Mesodermal cell (in vitro differentiated cells): ENCODE measurements around the gene QSER1.

Experiments used
- H3K27ac ChIP-seq: 2 replicates; pipeline ENCODE4 v1.7.0; 2013; ENCODE audit warnings: mild to moderate bottlenecking, low read depth, low read length, moderate library complexity; ENCODE audit not compliant: severe bottlenecking
- H3K36me3 ChIP-seq: 2 replicates; pipeline ENCODE4 v1.7.1; 2013; ENCODE audit warnings: mild to moderate bottlenecking, low read length, moderate library complexity; ENCODE audit not compliant: control insufficient read depth, insufficient read depth
- H3K4me1 ChIP-seq: one replicate; pipeline ENCODE4 v1.7.1; 2013; ENCODE audit warnings: mild to moderate bottlenecking, low read length; ENCODE audit not compliant: insufficient read depth, control insufficient read depth, poor library complexity, severe bottlenecking
- H3K4me3 ChIP-seq: 2 replicates; pipeline ENCODE4 v1.7.0; 2013; ENCODE audit warnings: low read length, control low read depth, mild to moderate bottlenecking; ENCODE audit not compliant: insufficient read depth, poor library complexity, severe bottlenecking; ENCODE audit errors: extremely low read depth
- H3K9me3 ChIP-seq: 2 replicates; pipeline ENCODE4 v1.7.1; 2013; ENCODE audit warnings: mild to moderate bottlenecking, low read length, moderate library complexity; ENCODE audit not compliant: control insufficient read depth
- WGBS, 2 experiments: methylation state at CpG; one replicate each; pipeline ENCODE4 v1.1.5; 2013; ENCODE audit warnings: missing lambda C conversion rate in 2 of 2; ENCODE audit not compliant: insufficient coverage in 2 of 2; 5-methylcytosine and 5-hydroxymethylcytosine counted together

QSER1 gene

GRCh38 chr11:32991427-32991826, 98.8 kb downstream of the QSER1 start:
- H3K36me3 ChIP-seq = no peaks in the 10 kb centered on the region
- H3K9me3 ChIP-seq = no peaks in the 10 kb centered on the region
- no peak overlapping the region for H3K4me3 ChIP-seq
- 86% methylated on average over 3 of the region's 3 CpGs for WGBS, 2 experiments
- no peaks in the 10 kb centered on the region for H3K4me1 ChIP-seq
- no peak overlapping the region for H3K27ac ChIP-seq

- H3K4me3 ChIP-seq = no peak overlapping the region
- no peak overlapping the region for H3K27ac ChIP-seq
- H3K36me3 ChIP-seq = no peaks in the 10 kb centered on the region
- no peaks in the 10 kb centered on the region for H3K9me3 ChIP-seq
- no peaks in the 10 kb centered on the region for H3K4me1 ChIP-seq
Measured at GRCh38 chr11:32991898-32992297, 99.3 kb downstream of the QSER1 start.

- peaks cover 11% of the 10 kb centered on the region for H3K4me1 ChIP-seq
- H3K36me3 ChIP-seq = no peaks in the 10 kb centered on the region
- no peak overlapping the region for H3K4me3 ChIP-seq
- H3K27ac ChIP-seq = no peak overlapping the region
- H3K9me3 ChIP-seq = peaks cover 11% of the 10 kb centered on the region
Measured at GRCh38 chr11:33000181-33000580, 107.6 kb downstream of the QSER1 start.

GRCh38 chr11:33001281-33001680, 108.7 kb downstream of the QSER1 start:
- WGBS, 2 experiments = 73 to 81% methylated on average over 5 to 6 of the region's 6 CpGs
- Histone ChIP-seq H3K27ac (no peak overlapping the region), H3K4me1 (peaks cover 11% of the 10 kb centered on the region), H3K36me3 (no peaks in the 10 kb centered on the region), H3K4me3 (no peak overlapping the region), H3K9me3 (peaks cover 11% of the 10 kb centered on the region)

GRCh38 chr11:33001751-33002542, 109.3 kb downstream of the QSER1 start:
- 89 to 98% methylated on average over 3 to 4 of the region's 8 CpGs for WGBS, 2 experiments
- no peak overlapping the region for H3K27ac ChIP-seq
- peaks cover 11% of the 10 kb centered on the region for H3K4me1 ChIP-seq
- H3K36me3 ChIP-seq = no peaks in the 10 kb centered on the region
- H3K9me3 ChIP-seq = peaks cover 11% of the 10 kb centered on the region
- no peak overlapping the region for H3K4me3 ChIP-seq

- H3K27ac ChIP-seq = no peak overlapping the region
- H3K4me1 ChIP-seq = peaks cover 7% of the 10 kb centered on the region
- H3K36me3 ChIP-seq = no peaks in the 10 kb centered on the region
- no peaks in the 10 kb centered on the region for H3K9me3 ChIP-seq
- H3K4me3 ChIP-seq = no peak overlapping the region
- no CpG with 5 or more reads among the region's 2 CpGs for WGBS, 2 experiments
Measured at GRCh38 chr11:33005175-33005574, 112.6 kb downstream of the QSER1 start.

- H3K9me3 ChIP-seq = no peaks in the 10 kb centered on the region
- H3K4me1 ChIP-seq = no peaks in the 10 kb centered on the region
- no peak overlapping the region for H3K27ac ChIP-seq
- no peak overlapping the region for H3K4me3 ChIP-seq
- no peaks in the 10 kb centered on the region for H3K36me3 ChIP-seq
Measured at GRCh38 chr11:33006010-33006409, 113.4 kb downstream of the QSER1 start.

- Histone ChIP-seq H3K9me3 (no peaks in the 10 kb centered on the region), H3K4me1 (peaks cover 9% of the 10 kb centered on the region), H3K36me3 (no peaks in the 10 kb centered on the region), H3K27ac (no peak overlapping the region), H3K4me3 (no peak overlapping the region)
- 100% methylated on average over 1 of the region's 1 CpG; no CpG with 5 or more reads in 1 of the 2 experiments for WGBS, 2 experiments
Measured at GRCh38 chr11:33013755-33014154, 121.1 kb downstream of the QSER1 start.

- H3K27ac ChIP-seq = peak within 1 kb of the TSS; percentile 71
- H3K4me3 ChIP-seq = peak within 1 kb of the TSS; percentile 56
- WGBS, 2 experiments = 11 to 13% methylated on average over 65 to 66 of the region's 89 CpGs
- H3K36me3 ChIP-seq = no peaks in the 10 kb centered on the region
- no peaks in the 10 kb centered on the region for H3K9me3 ChIP-seq
- peaks cover 9% of the 10 kb centered on the region for H3K4me1 ChIP-seq
Measured at GRCh38 chr11:33015621-33016551, 123.3 kb downstream of the QSER1 start, which contains the start of gene DEPDC7. Gene DEPDC7, plus strand, starts transcription at chr11:33015878. Its CDS starts 78 bp downstream, at chr11:33015956.

GRCh38 chr11:33016654-33017053, 124.0 kb downstream of the QSER1 start:
- peaks cover 9% of the 10 kb centered on the region for H3K4me1 ChIP-seq
- peak overlapping the region; percentile 56 for H3K4me3 ChIP-seq
- peak overlapping the region; percentile 71 for H3K27ac ChIP-seq
- H3K36me3 ChIP-seq = no peaks in the 10 kb centered on the region
- WGBS, 2 experiments = 43 to 46% methylated on average over 3 to 4 of the region's 4 CpGs
- no peaks in the 10 kb centered on the region for H3K9me3 ChIP-seq

- Histone ChIP-seq H3K4me3 (no peak overlapping the region), H3K4me1 (peaks cover 9% of the 10 kb centered on the region), H3K9me3 (no peaks in the 10 kb centered on the region), H3K36me3 (no peaks in the 10 kb centered on the region), H3K27ac (no peak overlapping the region)
- 66 to 76% methylated on average over 7 to 8 of the region's 9 CpGs for WGBS, 2 experiments
Measured at GRCh38 chr11:33017478-33017877, 124.9 kb downstream of the QSER1 start.
